Endothelial cell of umbilical vein (primary cell): Measurements from ENCODE around the gene DAPK2. TPM values are rescaled to one million over a fixed set of nuclear protein-coding genes. Genes with fewer than 3 reads are reported as not detected.

Experiments used
- BruUV-seq: library from RNA; stranded (reverse); fragments of 400-500 nt; replicated peaks from 2 replicates; lab custom pipeline; 2021; lab: Mats Ljungman, UMichigan
- CTCF ChIA-PET: fragments of 300-600, 350-600 bp; sonication (Branson Sonifier 250); formaldehyde crosslinking; loops from one replicate; lab custom pipeline; 2021; ENCODE audit warnings: antibody characterized with exemption, inconsistent platforms; lab: Charles Lee
- POLR2A ChIA-PET: fragments of 300-600, 350-600 bp; sonication (Branson Sonifier 250); formaldehyde crosslinking; loops from one replicate; lab custom pipeline; 2021; ENCODE audit warnings: antibody characterized with exemption, inconsistent platforms; lab: Charles Lee
- DNase-seq: peaks from one replicate; pipeline ENCODE4 v3.0.0-alpha.2; 2011; ENCODE audit warnings: low read depth, low spot score
- FAIRE-seq: peaks from 2 replicates; lab custom pipeline; 2011; peaks lifted over from hg19 to GRCh38; lab: Jason Lieb, UNC
- H2AFZ ChIP-seq: 2 replicates; pipeline ENCODE4 v1.6.0; 2012; ENCODE audit warnings: low read depth, low read length, control low read depth, inconsistent platforms
- H3K27ac ChIP-seq: 2 replicates; pipeline ENCODE4 v1.5.1; 2011; ENCODE audit warnings: low read depth, mild to moderate bottlenecking, control low read depth, low read length, moderate library complexity; ENCODE audit not compliant: insufficient read depth
- H3K27me3 ChIP-seq, 2 experiments: 2 replicates each; pipeline versions ENCODE4 v1.6.0 to v1.6.1; 2011; ENCODE audit warnings: low read length in 2 of 2, mixed read lengths in 1 of 2; ENCODE audit not compliant: control insufficient read depth in 2 of 2, insufficient read depth in 2 of 2
- H3K36me3 ChIP-seq, 2 experiments: 2 replicates in 1 of 2; 3 replicates in 1 of 2; pipeline ENCODE4 v1.5.1; 2011; ENCODE audit warnings: low read length in 2 of 2, mild to moderate bottlenecking in 1 of 2, moderate library complexity in 1 of 2; ENCODE audit not compliant: control insufficient read depth in 2 of 2, insufficient read depth in 2 of 2; ENCODE audit errors: extremely low read depth in 1 of 2
- H3K4me1 ChIP-seq: 3 replicates; pipeline ENCODE4 v1.5.1; 2011; ENCODE audit warnings: mild to moderate bottlenecking, low read length; ENCODE audit not compliant: control insufficient read depth, insufficient read depth; ENCODE audit errors: extremely low read depth
- H3K4me2 ChIP-seq: 2 replicates; pipeline ENCODE4 v1.6.1; 2011; ENCODE audit warnings: low read length, control low read depth, mixed read lengths; ENCODE audit not compliant: insufficient read depth
- H3K4me3 ChIP-seq, 3 experiments: fragments of 200-600 bp in 1 of 3; sonication (generic), shearing (Covaris generic) in 1 of 3; replicated peaks in 1 of 3; 2 replicates each; pipeline ENCODE4 v1.5.1; 2011 to 2016; ENCODE audit warnings: control low read depth in 3 of 3, low read length in 3 of 3, mild to moderate bottlenecking in 2 of 3, inconsistent platforms in 1 of 3, low read depth in 1 of 3, moderate library complexity in 1 of 3; ENCODE audit not compliant: insufficient read depth in 1 of 3
- H3K79me2 ChIP-seq: 2 replicates; pipeline ENCODE4 v1.6.0; 2012; ENCODE audit warnings: low read length, inconsistent platforms; ENCODE audit not compliant: control insufficient read depth, insufficient read depth
- H3K9ac ChIP-seq: replicated peaks from 2 replicates; pipeline ENCODE3; 2011; ENCODE audit warnings: low read length, control low read depth; ENCODE audit not compliant: insufficient read depth; ENCODE audit errors: extremely low read depth
- H3K9me1 ChIP-seq: replicated peaks from 3 replicates; pipeline ENCODE4 v1.6.0; 2011; ENCODE audit warnings: mild to moderate bottlenecking, low read length; ENCODE audit not compliant: control insufficient read depth, insufficient read depth; ENCODE audit errors: extremely low read depth
- H3K9me3 ChIP-seq: replicated peaks from 2 replicates; pipeline ENCODE4 v1.5.1; 2012; ENCODE audit warnings: low read length, inconsistent platforms; ENCODE audit not compliant: control insufficient read depth, insufficient read depth
- H4K20me1 ChIP-seq: replicated peaks from 2 replicates; pipeline ENCODE3; 2011; ENCODE audit warnings: mild to moderate bottlenecking, low read length; ENCODE audit not compliant: control insufficient read depth, insufficient read depth; ENCODE audit errors: extremely low read depth
- POLR2AphosphoS5 ChIP-seq: IDR thresholded peaks from 2 replicates; pipeline ENCODE4 v1.6.1; 2012; ENCODE audit warnings: low read depth, mild to moderate bottlenecking, control low read depth, low read length, moderate library complexity; ENCODE audit not compliant: insufficient read depth
- dilution Hi-C: fragments of 300-500 bp; cut with MboI; formaldehyde crosslinking; loops from one replicate; pipeline ENCODE4 v1.15.0; 2019; ENCODE audit warnings: low sequenced_read_pairs; ENCODE audit not compliant: extremely low pct_ligation_motif_present
- intact Hi-C: fragments of 100-400 bp; cut with micrococcal nuclease; formaldehyde crosslinking; loops from one replicate; pipeline ENCODE4 v1.10.0; 2022
- polyA plus RNA-seq, 4 experiments: library from polyadenylated mRNA; depleted of rRNA in 3 of 4; stranded (reverse) in 3 of 4; unstranded in 1 of 4; fragments of >200 nt; gene quantifications; 2 replicates each; pipeline versions ENCODE4 v1.2.1 to v1.2.3, GENCODE V29; 2011 to 2012; ENCODE audit warnings: missing spikeins in 1 of 4
- total RNA-seq: library from RNA; stranded (reverse); gene quantifications from 2 replicates; pipeline ENCODE4 v1.2.3, GENCODE V29; 2021
- TF ChIP-seq, protein P1 (sequence below): IDR thresholded peaks from 2 replicates; pipeline ENCODE4 v1.6.1; 2011; ENCODE audit not compliant: insufficient read depth, insufficient read length

DAPK2 gene
- total and polyA plus RNA-seq, 2 donors (not counting 3 experiments of a cell fraction or from before 2014, with no cell fraction given): 2.8 to 6.7 TPM

- H3K9me1 ChIP-seq: no peaks in the 10 kb centered on the region
- no peak for FAIRE-seq
- no peak for DNase-seq
- POLR2A ChIA-PET: no interaction called here
- CTCF ChIA-PET: interaction anchor here (1.6 to 2.2 kb wide), 2 partner anchors 18 to 45 kb away, joined by 5 to 7 read pairs; partner anchors contain the start of gene DAPK2
- H2AFZ ChIP-seq: no peak overlapping the region
- peaks cover 10% of the 10 kb centered on the region for H3K4me1 ChIP-seq
- intact Hi-C loops (no loop called here), dilution Hi-C loops (no loop called here)
- H3K79me2 ChIP-seq: no peaks in the 10 kb centered on the region
- H4K20me1 ChIP-seq: no peaks in the 10 kb centered on the region
- H3K9ac ChIP-seq: no peak overlapping the region
- no peak overlapping the region for H3K4me2 ChIP-seq
- no TSS peak for BruUV-seq
- H3K27ac ChIP-seq: no peak overlapping the region
- H3K9me3 ChIP-seq: no peaks in the 10 kb centered on the region
- peaks cover 7 to 17% of the 10 kb centered on the region in 2 experiments for H3K27me3 ChIP-seq
- no peaks in the 10 kb centered on the region for H3K36me3 ChIP-seq
- H3K4me3 ChIP-seq: no peak overlapping the region
- TF ChIP-seq, protein P1, sequence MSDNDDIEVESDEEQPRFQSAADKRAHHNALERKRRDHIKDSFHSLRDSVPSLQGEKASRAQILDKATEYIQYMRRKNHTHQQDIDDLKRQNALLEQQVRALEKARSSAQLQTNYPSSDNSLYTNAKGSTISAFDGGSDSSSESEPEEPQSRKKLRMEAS: no peak
Observed at GRCh38 chr15:64001148-64001547, 45.1 kb downstream of the DAPK2 start.

DNA sequence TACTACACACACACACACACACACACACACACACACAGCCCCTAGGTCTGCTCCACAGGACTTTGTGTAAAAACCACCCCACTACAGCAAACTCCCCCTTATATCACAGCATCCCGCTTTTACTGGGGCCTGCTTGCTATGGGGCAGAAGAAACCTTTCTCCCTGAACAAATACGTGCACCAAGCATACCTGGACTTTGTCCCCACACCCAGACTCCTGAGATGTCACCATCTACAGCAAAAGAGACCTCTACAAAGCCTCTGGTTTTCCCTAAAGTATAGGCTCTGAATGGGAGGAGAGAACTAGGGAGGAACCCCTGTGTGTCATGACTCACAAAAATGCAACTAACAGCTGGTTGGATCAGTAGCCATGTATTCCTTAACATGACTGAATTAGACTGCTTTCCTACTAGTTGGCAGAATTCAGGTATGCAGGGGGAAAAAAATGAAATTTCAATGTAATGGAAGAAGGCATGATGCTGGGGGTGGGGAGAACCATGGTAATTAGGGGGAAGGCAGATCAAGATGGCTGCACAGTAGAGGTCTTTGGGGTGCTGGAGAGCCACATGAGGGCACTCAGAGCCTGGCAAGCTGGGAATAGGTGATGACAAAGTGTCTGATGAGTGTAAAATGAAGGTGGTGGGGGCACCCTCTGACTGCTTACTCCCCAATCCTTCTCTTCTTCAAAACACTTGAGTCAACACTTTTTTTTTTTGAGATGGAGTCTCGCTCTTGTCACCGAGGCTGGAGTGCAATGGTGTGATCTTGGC is 45.9 kb downstream of the DAPK2 start:
- peaks cover 7 to 17% of the 10 kb centered on the region in 2 experiments for H3K27me3 ChIP-seq
- DNase-seq: no peak
- no TSS peak for BruUV-seq

More for the DNA sequence above, 45.9 kb downstream of the DAPK2 start:
- H3K27ac ChIP-seq: no peak overlapping the region
- H4K20me1 ChIP-seq: no peaks in the 10 kb centered on the region
- no peaks in the 10 kb centered on the region for H3K9me3 ChIP-seq
- POLR2A ChIA-PET: no interaction called here
- H3K9ac ChIP-seq: no peak overlapping the region
- H3K4me1 ChIP-seq: peaks cover 10% of the 10 kb centered on the region
- intact Hi-C loops: no loop called here
- no peak for FAIRE-seq
- H3K4me2 ChIP-seq: no peak overlapping the region
- dilution Hi-C loops: no loop called here
- no peaks in the 10 kb centered on the region for H3K9me1 ChIP-seq
- no peaks in the 10 kb centered on the region for H3K79me2 ChIP-seq
- H2AFZ ChIP-seq: no peak overlapping the region
- CTCF ChIA-PET: interaction anchor here (2.2 kb wide), 1 partner anchor 46 kb away, joined by 7 read pairs; the partner anchor contains the start of gene DAPK2
- H3K36me3 ChIP-seq: no peaks in the 10 kb centered on the region
- no peak overlapping the region for H3K4me3 ChIP-seq
- TF ChIP-seq POLR2AphosphoS5: no peak
